ENCODE data around the gene PCBP2.

- TF ChIP-seq CTCF (IDR thresholded peaks at IDR 0.05) (no peak), POLR2A (IDR thresholded peaks at IDR 0.05) (peak; percentile 93), POLR2AphosphoS5 (IDR thresholded peaks at IDR 0.05) (peak; percentile 88)
Measured at GRCh38 chr12:53492830-53493609, 41.1 kb downstream of the PCBP2 start.

All from prostate gland (tissue), 2 donors.